Fibroblast of upper back skin (primary cell): ENCODE results near the gene ADCY2.
A peak's percentile ranks its signal among the peaks of the same experiment; 100 is the strongest.

Experiments used
- DNase-seq: peaks from one replicate; pipeline ENCODE4 v3.0.0-alpha.2; 2013

Gene ADCY2

DNA sequence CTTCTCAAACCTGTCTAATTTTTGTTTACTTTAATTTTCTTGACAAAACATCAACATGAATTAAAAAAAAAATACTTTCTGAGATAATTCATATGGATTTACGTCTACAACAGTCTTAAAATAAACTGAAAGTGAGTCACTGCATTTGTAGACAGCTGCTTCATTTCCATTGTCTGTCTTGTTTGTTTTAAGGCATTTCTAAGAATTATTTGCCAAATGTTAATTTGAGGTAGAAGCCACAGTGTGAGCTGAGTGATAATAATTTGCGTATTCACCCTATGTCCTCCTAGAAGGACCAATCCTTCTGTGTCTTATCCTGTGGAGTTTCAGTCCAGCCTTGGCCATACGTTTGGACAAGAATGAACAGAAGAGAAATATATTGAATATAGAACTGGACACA lies 280.5 kb downstream of the ADCY2 start:
- DNase-seq = no peak

DNA sequence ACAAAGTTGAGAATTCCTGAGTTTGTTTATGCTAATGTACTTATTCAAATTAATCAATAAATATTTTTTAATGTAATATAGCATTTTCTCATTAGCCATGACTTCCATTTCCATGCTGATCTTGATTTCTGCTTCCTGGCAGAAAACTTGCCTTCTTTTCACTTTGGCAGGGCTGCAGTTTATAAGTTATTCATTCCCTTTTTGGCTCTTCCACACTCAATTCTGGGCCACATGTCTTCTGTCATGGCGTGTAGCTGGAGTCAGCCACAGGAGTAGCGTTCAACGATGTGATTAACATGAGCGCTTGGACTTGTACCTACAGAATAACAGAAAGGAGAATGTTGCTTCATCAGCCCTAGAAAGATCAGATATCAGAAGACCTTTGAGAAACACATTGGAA lies 282.1 kb downstream of the ADCY2 start:
- no peak for DNase-seq

DNA sequence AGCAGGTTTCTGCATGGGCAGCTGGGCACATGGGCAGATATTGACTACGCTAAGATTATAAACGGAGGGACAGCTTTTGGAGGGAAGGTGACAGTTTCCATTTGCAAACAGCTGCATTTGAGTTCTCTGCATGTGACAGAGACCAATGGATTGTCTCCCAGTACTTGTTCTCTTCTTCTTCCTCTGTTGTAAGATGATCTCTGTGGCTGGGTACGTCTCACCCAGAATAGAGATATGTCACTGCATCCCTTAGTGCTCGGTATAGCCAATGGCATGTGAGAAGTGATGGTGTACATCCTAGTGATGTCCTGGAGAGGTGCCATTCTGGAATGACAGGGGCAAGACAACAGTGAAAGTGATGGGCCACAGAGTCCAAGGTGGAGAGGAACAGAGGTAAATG lies 283.7 kb downstream of the ADCY2 start:
- DNase-seq = no peak

DNA sequence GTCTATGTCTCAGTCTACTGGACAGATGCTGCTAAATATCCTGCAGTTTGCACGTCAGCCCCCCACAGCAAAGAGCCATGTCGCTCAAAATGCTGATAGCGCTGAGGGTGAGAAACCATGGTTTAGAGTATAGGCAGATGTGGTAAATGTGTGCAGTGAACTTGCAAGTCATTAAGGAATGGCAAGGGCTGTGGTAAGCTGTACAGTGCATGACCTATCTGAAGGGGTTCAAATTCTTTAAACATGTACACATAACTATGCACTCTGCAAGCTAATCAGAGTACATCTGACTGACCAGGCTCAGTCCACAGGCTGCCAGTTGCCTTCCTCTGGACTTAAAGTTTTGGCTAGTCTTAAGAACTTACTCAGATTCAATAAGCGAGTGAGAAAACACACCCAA lies 284.3 kb downstream of the ADCY2 start:
- no peak for DNase-seq

DNA sequence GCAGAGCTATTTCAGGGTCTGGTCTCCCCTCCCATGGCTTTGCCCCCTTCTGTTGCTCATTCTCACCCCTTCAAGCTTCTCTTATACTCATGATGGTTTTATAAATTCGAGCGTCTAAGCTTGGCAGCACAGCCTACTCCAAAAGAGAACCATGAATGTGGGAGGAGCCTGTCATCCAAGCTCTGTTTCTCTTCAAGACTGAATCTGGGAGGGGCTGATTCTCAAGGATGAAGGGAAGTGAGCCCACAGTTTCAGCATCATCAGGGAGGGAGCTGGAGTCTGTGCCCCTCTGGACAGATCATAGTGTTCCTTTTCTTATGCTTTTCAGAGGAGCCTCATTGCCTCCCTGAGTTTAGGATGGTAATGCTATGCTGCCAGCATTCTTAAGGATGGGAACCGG lies 286.4 kb downstream of the ADCY2 start:
- DNase-seq = no peak

DNA sequence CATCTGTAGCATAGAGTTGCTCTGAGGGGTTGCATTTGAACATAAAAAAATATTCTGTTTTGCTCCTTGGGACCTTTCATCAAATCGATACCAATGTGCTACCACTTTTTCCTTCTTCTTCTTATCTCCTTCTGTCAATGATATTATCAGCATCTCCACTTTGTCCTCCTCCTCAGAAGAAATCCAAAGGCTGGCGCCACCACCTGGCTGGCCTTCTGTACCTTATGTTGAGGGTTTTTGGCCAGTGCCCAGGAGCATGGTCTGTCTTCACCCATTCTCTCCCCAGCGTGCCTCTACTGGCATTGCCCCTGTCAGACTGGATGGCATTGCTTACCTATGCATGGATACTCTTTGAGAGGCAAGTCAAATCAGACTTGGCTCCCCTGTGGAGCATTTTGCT lies 287.8 kb downstream of the ADCY2 start:
- no peak for DNase-seq

DNA sequence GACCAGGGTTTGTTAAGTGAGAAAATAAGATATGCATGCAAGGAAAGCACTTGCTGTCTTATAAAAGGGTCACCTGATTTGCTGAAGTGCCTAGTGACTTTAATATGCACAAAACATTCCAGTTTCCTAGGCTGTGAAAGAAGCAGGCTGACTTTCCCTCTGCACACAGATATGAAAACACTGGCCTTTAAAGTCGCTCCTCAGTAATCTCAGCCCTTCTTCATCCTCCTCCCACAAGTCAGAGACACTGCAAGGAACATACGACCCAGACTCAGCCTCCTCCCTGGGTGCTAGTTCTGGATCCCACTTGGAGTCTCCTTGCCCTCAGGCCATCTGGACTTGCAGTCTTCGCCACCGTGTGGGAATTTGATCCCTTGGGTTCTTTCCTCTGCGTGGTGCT lies 288.9 kb downstream of the ADCY2 start:
- DNase-seq = no peak

DNA sequence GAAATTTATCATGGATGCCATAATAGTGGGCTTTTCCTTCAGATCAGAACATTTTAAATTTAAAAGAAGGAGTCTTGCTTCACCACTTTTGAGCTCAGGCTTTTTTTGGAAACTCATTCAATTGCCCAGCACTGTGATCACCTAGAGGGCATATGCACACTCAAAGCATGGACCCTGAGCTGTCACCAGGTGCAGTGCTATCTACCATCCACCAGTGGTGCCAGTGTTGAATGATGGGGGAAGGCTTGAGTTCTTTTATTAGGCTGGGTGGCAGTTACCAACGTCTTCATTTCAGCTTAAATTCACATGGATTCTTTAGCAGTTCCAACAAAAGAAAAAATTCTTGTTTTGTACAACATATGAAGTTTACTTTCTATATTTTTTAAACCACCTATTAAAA lies 290.9 kb downstream of the ADCY2 start:
- no peak for DNase-seq

DNA sequence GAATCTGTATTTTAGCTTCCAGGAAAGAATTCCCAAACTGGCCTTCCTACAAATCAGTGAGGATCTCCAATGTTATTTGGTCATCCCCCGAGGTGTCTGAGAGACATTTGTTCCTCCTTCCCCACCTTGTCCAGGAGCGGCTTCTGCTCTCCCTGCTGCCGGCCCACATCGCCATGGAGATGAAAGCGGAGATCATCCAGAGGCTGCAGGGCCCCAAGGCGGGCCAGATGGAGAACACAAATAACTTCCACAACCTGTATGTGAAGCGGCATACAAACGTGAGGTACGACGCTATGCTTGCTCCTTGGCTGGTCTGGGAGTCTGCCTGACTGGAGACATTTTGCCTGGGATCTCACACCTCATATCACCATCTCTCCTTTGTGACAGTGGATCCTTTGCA lies 294.6 kb downstream of the ADCY2 start:
- DNase-seq = no peak

DNA sequence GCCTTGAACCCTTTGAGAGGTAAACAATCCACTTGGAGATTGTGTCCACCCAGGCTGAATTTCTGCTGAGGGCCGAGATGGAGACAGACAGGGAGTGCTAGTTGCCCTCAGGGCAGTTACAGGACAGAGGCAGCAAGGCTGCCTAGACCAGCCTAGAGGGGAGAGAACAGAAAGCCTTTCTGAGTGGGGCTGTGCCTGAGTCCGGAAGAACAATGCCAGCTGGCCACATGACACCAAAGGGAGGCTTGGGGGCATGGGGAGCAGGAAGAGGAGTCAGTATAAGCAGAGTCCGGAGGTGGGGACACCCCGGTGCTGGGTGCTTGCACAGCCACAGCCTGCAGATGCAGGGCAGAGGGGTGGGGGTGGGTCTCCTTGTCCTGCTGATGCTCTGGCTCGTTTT lies 309.3 kb downstream of the ADCY2 start:
- DNase-seq = no peak

DNA sequence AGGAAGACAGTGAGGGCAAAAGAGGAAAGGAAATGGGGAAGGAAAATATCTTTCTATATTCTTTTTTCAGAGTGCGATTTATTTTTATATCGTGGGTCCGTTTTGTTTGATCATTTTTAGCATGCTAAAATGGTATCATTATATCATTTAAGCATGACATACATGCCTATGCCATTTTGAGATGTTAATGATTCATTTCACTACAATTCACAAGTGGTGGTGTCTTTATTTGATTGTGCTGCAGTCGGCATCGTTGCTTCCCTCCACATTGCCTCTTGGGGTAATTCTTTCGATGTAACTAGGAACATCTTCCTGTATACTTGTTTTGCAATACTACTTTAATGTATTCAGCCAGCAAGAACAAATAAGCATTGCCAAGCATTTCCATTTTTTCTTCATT lies 309.8 kb downstream of the ADCY2 start:
- DNase-seq = no peak

DNA sequence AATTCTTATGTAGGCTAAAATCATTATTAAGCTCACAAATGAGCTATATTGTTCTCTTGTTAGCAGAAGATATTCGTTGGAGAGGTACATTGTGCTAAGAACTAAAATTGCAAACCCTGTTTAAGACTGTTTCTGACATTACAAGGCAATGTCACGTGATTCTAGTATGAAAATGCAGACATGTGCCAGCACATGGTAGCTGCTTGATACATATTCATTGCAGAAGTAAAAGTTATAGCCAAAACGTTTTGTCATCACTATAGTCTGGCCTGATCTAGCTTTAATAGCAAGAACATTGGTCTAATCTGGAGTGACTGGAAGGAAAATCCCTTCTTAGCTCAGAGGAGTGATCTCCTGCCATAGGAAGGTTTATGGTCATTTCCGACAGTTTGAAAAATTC lies 310.3 kb downstream of the ADCY2 start:
- no peak for DNase-seq

DNA sequence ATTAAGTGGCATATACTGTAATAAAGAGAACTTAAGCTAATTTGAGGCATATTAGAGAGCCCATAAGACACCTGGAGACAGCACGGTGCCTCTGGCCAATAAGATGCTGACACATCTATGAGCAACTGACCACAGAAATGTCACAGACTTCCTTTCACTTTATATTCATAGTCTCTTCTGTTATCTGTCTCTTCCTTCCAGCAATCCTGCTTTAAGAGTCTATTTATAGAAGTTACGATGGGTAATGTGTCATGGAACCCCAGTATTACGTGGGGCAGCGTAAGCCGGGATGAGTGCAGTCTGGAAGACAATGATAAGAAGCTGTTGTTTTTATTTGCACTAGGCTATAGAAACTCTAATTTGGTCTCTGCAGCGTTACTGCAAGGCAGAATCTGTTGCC lies 318.2 kb downstream of the ADCY2 start:
- peak; percentile 11 for DNase-seq

DNA sequence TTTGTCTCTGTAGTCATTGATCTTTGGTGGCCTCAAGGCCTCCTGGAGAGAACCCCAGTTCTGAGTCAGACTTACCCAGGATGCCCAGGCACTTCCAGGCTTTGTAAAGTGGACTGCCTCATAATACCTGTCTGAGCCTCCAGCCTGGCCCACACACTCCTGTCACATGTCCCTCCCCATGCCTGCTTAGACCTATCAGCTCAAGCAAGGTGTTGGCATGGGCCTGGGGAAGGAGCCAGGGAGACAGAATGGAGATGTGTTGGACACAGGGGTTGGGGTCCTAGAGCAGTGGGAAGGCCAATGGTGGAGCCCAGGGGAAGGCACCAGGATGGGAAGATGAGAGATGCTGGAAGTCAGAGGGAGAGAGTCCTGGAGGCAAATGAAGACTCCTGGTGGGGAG lies 318.8 kb downstream of the ADCY2 start:
- no peak for DNase-seq

DNA sequence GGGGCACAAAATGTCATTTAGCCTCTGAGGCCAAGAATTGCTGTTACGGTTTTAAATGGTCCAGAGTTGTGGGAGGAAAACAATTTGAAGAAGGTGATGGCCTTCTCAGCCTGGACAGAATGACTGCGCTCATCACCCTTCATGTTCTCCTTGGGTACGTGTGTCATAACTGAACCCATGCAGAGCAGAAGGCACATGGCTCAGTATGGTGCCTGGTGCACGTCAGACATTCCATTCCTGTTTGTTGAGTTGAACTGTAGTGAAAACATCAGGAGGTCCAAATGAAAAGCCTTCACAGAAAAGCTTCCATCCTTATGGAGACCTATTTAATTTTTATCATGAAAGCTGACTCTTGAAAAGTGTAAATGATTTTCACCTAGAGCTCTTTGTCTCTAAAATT lies 321.8 kb downstream of the ADCY2 start:
- no peak for DNase-seq

DNA sequence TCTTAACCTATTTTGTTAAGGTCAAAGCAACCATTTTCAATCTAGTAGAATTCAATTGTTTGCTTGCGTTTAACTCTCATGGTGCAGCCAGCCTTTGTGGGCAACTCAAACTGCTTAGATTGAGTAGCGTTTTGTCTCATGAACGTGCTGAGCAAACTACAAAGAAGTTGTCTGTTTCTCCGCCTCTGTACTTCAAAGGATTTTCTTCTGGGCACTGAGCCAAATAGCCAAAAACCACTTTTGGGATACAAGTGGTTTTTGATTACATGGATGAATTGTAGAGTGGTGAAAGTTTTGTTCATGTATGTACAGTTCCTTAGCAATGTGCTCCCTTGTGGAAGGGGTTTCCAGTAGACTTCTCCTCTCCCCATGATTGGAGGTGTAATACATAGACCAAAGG lies 332.1 kb downstream of the ADCY2 start:
- DNase-seq = no peak

DNA sequence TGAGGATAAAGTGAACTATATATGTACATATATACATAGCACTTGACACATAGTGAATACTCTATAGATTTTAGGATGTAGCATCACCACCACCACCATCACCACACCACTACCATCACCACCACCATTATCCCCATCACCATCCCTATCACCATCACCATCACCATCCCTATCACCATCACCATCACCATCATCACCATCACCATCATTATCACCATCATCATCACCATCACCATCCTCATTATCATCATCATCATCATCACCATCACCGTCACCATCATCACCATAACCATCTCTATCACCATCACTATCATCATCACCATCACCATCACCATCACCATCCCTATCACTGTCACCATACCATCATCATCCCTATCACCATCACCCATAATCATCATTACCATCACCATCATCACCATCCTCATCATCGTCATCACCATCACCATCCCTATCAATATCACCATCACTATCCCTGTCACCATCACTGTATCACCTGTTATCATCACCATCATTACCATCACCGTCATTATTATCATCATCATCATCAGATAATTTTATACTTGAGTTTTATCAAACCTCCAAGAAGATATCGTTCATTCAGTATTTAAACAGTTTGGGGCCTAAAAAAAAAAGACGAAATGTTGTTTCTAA lies 345.6 kb downstream of the ADCY2 start:
- no peak for DNase-seq

DNA sequence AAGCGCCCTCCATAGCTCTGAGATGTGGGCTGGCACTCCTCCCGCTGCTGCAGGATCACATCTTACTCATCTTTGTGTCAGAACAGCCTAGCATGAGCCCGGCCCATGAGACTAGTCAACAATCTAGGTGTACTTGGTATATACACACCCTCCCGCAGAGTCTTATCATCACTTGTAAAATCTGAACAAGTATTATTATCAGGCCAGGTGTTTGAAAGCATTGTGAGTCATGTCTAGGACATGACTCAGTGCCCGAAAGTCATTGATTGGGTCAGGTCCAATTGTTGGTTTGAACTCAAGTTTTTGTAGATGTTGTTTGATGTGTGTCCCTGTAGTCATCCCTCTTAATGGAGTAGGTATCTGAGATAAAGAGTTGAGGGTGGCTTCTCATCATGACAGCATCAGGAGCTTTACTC lies 346.3 kb downstream of the ADCY2 start:
- no peak for DNase-seq

DNA sequence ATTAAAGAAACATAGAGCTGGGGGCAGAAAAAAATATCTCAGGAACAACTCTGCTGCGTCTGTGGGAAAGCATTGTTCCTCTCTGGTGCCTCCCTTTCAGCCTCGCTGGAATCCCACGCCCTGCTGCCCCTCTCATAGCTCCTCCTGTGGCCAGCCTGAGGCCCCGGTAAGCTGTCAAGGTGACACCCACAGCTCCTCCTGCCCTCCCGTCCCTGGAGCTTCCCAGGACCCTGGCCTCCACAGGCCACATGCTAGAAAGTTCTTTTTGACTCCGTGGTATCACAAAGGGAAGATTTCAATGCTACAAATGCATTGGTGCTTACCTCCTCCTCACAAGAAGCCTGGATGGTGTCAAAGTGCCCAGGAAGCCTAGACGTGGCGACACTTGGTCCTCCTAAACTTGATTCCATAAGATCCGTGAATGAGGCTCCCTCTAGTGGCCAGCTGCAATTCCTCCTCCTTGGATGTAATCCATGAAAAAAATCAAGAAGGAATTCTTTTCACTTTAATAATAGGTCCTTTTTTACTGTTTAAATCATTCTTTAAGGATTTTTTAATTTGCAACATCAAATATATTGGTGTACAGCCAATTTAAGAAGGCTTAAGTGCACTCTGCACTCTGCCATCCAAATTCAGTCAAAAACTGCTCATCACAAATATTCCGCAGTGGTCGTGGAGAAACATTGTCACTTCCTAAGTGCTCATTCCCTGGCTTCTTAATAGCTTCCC lies 350.1 kb downstream of the ADCY2 start:
- peak; percentile 57 for DNase-seq

DNA sequence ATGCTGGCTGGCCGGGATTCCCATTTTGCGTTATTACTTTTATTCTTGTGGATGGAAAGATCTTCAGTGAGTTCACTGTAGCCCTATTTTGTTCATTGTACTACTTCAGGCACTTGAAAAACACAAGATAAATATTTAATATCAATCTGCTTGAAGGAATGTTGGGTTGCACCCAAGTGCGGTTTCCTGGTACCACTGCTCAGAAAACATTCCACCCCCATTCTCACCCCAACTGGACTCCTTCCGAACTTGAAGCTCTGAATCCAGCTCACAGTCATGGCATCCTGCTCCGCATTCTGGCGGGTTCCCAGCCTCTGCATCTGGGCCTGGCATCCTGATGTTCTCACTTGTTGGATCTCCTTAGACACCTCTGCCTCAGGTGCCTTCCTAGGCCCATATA lies 351.8 kb downstream of the ADCY2 start:
- DNase-seq = no peak

DNA sequence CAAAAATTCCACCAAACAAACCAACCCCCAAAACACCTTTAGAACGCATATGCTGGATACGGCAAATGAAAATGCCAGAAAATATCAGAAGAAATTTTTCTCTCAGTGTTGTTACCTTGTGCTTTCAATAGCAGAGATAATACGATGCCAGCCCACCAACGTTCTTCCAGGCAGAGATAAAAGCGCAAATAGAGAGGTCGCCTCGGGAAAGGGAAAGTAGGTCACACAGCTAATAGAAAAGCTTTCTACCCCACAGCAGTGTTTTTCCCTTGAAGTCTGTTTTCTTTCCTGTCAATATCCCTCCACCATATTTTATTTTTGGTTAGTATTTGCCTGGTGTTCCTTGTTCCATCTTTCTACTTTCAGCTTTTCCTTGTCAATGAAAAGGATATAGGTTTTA lies 353.7 kb downstream of the ADCY2 start:
- no peak for DNase-seq

DNA sequence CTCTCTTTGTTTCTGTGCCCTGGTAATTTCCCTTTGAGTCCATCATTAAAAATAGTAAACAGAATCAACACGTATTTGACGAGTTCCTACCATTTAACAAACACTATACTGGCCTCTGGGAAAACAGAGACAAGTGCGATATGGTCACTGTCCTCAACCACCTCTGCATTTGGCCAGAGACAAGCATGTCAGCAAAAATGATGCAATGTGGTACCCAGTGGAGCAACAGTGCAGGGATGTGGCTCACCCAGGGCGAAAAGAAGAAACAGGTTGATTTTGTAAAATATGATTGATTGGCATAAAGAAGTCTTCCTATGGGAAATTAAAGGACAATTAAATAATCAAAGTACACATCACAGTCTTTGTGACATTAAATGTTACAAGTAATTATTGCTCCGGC lies 355.9 kb downstream of the ADCY2 start:
- DNase-seq = no peak

DNA sequence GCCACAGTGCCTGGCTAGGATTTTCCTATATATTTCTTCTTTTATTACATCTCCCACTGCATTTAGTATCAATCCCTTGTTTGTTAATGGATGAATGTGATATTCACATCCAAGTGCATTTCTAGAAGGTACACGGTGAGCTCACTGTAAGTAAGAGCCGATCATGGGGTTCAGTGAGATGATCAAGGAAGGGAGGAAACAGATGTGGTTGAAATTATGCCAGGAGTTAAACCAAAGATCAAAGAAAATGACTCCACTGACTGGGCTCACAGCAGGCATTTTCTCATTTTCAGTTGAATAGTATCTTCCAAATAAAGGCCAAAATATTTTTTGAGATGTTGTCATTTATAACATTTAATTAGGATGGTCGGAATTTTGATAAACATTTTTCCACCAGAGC lies 357.2 kb downstream of the ADCY2 start:
- DNase-seq = no peak

DNA sequence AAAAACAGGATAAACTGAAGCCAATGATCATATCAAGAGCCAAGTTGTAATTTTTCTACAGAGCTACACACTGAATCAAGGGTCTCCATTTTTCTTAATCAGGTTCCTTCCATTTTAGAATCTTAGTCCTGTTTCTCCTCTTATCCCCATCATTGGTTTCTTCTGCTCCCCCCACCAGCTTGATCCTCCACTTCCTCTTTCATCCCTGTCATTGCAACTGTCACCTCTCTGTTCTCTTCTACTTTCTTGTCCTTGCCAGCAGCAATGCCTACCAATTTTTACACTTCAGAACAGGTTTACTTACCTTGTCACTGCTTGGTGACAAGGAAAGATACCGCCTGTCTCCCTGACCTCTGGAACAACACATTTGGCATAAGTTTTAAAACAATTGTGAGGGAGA lies 357.7 kb downstream of the ADCY2 start:
- DNase-seq = no peak

DNA sequence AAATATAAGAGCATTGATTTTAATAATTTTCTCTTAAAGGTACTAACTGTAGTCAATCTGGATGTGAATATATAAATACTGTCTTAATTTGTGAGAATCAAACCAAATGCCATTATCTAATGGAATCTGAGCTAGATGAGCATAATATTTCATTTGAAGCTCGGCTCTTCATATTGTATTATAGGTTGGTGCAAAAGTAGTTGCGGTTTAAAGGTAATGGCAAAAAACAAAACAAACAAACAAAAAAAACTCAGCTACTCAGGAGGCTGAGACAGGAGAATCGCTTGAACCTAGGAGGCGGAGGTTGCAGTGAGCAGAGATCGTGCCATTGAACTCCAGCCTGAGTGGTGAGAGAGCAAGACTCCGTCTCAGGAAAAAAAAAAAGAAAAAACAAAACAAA lies 358.6 kb downstream of the ADCY2 start:
- DNase-seq = no peak
